ENCODE results near the gene G6PC1.

DNA sequence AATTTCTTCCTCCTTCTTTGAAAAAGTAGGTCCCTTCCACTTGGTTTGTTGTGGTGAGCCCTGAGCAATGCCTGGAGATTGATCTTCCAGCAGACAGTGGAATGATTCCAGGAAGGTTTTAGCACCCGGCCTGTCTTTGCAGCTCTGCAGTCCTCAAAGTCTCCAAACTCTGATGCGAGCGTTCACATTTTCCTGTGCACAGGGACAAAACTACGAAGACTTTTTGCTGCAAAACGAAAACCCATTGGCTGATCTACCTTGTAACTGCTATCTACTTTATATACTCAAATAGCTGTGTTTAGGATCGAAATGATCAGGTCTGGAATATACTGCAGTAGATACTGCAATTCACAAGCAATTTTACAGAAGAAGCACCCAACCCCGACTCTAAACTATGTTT lies 21.7 kb downstream of the G6PC1 start:
- TF ChIP-seq, protein P1, sequence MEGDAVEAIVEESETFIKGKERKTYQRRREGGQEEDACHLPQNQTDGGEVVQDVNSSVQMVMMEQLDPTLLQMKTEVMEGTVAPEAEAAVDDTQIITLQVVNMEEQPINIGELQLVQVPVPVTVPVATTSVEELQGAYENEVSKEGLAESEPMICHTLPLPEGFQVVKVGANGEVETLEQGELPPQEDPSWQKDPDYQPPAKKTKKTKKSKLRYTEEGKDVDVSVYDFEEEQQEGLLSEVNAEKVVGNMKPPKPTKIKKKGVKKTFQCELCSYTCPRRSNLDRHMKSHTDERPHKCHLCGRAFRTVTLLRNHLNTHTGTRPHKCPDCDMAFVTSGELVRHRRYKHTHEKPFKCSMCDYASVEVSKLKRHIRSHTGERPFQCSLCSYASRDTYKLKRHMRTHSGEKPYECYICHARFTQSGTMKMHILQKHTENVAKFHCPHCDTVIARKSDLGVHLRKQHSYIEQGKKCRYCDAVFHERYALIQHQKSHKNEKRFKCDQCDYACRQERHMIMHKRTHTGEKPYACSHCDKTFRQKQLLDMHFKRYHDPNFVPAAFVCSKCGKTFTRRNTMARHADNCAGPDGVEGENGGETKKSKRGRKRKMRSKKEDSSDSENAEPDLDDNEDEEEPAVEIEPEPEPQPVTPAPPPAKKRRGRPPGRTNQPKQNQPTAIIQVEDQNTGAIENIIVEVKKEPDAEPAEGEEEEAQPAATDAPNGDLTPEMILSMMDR (IDR thresholded peaks at IDR 0.05; ENCODE audit: low read depth, low read length, poor library complexity, severe bottlenecking) = no peak
- no peak for TF ChIP-seq EZH2phosphoT487 (IDR thresholded peaks at IDR 0.05; ENCODE audit: borderline replicate concordance, low read length)

Measured in DOHH2 (cell line).